Fibroblast of the aortic adventitia (primary cell): ENCODE measurements around the gene CASP12. TPM values are rescaled to one million over a fixed set of nuclear protein-coding genes. Genes with fewer than 3 reads are reported as not detected.
A peak's percentile ranks its signal among the peaks of the same experiment; 100 is the strongest.

ENCODE experiments used
- DNase-seq: peaks from one replicate; pipeline ENCODE4 v3.0.0-alpha.2; 2010; ENCODE audit warnings: low read depth
- H3K4me3 ChIP-seq: 2 replicates; pipeline ENCODE4 v1.5.1; 2011; ENCODE audit warnings: low read depth, mild to moderate bottlenecking, control low read depth, low read length, moderate library complexity
- CTCF ChIP-seq: IDR thresholded peaks from 2 replicates; pipeline ENCODE4 v1.5.1; 2011; ENCODE audit warnings: mild to moderate bottlenecking, low read length, control low read depth, inconsistent platforms; ENCODE audit not compliant: insufficient read depth
- total RNA-seq: library from RNA; depleted of rRNA; stranded (reverse); fragments of >200 nt; gene quantifications from 2 replicates; pipeline ENCODE4 v1.2.3, GENCODE V29; 2012; ENCODE audit warnings: low replicate concordance

CASP12 gene
- total RNA-seq, 1 donor = 0.18 TPM

GRCh38 chr11:104876861-104877431, 21.3 kb downstream of the CASP12 start:
- no peak for TF ChIP-seq CTCF
- no peak for DNase-seq
- no peak overlapping the region for H3K4me3 ChIP-seq

- no peak overlapping the region for H3K4me3 ChIP-seq
- DNase-seq = no peak
- TF ChIP-seq CTCF = no peak
Measured at GRCh38 chr11:104876324-104876723, 21.9 kb downstream of the CASP12 start.

- no peak overlapping the region for H3K4me3 ChIP-seq
- no peak for DNase-seq
- TF ChIP-seq CTCF = peak; percentile 3
Measured at GRCh38 chr11:104873252-104873651, 25.0 kb downstream of the CASP12 start.

GRCh38 chr11:104872393-104872792, 25.9 kb downstream of the CASP12 start:
- DNase-seq = no peak
- H3K4me3 ChIP-seq = no peak overlapping the region
- TF ChIP-seq CTCF = no peak

GRCh38 chr11:104870910-104871309, 27.4 kb downstream of the CASP12 start:
- H3K4me3 ChIP-seq = no peak overlapping the region
- DNase-seq = peak; percentile 50
- TF ChIP-seq CTCF = no peak

- no peak for DNase-seq
- no peak overlapping the region for H3K4me3 ChIP-seq
- TF ChIP-seq CTCF = no peak
Measured at GRCh38 chr11:104866815-104867214, 31.4 kb downstream of the CASP12 start.
